GM19025 (cell line): ENCODE data around the gene NELL1.
"Not testable (repeated sequence)": the region's sequence is repeated elsewhere in the genome, so short reads cannot be mapped to it uniquely, and the experiment has no call there.

ENCODE experiments used
- ATAC-seq: cut with Tn5 transposase; IDR thresholded peaks from one replicate; pipeline ENCODE4 v1.9.1; 2021; ENCODE audit warnings: mild to moderate bottlenecking, low read depth, moderate library complexity; ENCODE audit not compliant: unreplicated experiment

The NELL1 gene

DNA sequence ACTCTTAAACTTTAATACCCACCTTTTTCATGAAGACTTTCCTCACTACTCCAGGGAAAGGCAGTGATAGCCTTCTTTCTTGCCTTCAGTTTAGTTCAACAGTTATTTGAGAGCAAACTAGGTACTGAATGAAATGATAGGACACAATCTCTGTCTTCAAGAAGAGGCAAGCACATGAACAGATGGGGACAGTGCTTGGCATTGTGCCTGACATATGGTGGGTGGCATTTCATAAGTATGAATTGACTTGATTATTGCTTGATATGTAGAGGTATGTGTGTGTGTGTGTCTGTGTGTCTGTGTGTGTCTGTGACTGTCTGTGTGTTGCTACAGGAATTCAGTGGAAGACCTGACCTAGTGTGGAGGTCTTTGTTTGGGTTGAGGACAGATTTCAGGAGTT lies 504.1 kb downstream of the NELL1 start:
- no peak for ATAC-seq

DNA sequence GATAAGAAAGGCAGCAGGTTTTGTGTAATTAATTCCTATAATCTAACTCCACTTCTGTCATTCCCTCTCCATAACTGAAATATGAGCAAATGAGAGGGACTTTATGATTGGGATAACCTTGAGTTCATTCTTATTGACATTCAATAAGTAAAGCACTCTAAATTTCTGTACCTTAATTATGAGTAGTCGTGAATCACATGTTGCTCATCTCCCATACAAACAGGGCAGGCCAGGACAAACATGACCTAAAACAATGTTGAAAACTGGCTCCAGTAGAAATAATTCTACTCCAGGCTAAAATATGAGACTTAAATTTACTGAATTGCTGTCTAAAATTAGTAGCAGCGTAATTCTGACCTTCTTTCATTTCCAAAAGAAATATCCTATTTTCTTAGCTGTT lies 505.4 kb downstream of the NELL1 start:
- no peak for ATAC-seq

DNA sequence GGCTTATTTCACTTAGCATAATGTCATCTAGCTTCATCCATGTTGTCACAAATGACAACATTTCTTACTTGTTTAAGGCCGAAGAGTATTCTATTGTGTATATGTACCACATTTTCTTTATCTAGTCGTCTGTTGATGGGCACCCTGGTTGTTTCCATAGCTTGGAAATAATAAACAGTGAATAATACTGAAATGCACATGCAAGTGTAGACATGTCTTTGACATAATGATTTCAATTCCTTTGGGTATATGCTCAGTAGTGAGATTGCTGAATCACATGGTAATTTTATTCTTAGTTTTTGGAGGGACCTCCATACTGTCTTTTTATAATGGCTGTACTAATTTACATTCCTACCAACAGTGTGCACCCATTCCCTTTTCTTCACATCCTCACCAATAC lies 508.0 kb downstream of the NELL1 start:
- no peak for ATAC-seq

DNA sequence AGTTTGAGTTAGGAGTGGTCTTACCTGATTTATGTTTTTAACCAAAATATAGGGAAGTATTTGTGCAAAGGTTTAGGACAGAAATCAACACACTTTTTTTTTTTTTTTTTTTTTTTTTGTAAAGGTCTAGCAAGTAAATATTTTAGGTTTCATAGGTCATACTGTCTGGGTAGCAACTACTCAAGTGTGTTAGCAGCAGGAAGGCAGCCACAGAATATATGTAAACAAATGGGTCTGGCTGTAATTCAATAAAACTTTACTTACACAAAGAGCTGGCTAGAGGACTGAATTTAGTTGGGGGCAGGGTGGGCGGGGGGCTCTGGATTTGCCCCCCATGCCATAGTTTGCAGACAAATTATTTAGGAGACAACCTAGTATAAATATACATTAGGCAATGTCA lies 510.4 kb downstream of the NELL1 start:
- no peak for ATAC-seq

DNA sequence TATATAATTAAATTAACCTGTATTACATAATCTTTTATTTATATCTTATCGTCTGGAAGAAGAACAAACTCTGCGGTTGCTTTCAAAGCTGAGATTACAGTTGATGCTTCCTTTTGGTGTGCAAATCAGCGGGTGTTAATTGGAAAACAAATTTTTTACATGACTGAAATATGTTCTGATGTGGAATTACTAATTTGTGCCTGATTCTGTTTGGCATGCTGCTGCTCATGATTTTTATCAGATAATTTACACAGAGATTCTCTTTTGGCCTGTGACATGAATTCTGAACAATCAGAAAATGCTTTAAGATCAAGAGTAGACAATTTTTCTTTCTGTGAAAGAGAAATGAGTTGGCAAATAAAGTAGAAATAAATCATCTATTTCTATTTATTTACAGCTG lies 510.8 kb downstream of the NELL1 start:
- ATAC-seq: no peak

DNA sequence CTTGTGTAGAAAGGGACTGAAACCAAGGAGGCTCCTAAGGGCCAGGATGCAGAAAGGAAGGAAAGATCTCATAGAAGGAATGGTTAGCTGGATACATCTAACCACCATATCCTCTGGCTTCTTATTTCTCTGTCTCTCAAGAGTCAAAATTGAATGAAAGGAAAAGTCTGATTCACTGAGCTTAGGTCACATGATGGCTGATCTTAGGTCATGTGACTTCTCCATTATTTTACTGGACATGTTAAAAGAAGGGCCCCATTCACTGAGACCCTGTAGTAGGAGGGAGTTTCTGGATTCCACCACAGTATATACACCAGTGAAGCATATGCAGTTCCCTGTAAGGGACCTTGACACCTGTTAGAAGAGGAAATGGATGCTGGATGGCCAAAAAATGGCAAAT lies 516.6 kb downstream of the NELL1 start:
- no peak for ATAC-seq

DNA sequence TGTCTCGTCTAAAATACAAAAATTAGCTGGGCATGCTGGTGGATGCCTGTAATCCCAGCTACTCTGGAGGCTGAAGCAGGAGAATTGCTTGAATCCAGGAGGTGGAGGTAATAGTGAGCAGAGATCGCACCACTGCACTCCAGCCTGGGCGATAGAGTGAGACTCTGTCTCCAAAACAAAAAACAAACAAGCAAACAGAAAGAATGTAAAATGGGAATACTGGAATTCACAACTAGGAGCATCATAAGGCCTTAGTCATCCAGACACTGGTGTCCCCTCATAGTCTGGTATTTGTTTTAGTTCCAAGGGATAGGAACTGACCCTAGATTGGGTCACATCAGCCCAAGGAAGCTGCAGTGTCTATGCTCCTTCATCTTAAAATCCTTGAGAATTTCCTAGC lies 520.8 kb downstream of the NELL1 start:
- ATAC-seq: no peak

DNA sequence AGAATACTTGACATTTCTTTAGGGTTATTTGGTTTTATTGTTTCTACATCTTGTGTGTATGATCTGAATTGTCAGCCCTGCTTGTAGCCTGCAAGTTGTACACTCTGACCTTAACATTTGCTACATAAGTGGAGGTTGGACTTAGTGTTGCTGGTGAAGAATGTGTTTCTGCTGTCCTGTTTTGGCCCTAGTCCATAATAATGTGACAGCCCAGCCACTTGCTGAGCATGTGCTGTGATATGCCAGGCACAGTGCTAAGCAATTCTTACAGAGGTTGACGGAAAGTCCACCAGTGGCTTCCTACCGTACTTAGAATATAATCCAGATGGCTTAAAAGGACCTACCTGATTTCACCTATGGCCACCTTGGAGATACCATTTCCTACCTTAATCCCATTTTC lies 526.6 kb downstream of the NELL1 start:
- ATAC-seq: no peak

DNA sequence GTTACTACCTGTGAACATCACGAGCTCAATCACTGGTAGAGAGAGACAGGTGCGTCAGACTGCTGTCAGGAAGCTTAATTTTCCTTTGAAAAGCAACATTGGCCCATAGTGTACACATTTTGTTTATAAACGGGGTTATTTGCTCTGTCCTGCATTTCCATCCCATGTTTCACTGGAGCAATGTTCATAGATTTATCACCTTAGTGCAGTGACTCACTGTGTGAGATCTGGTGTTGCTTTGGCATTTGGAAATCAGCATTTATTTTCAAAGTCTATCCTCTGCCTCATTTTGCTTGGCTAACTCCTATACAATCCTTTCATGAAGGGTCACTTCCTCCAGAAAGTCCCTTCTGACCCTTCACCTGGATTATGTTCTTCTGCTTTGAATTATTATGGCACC lies 529.1 kb downstream of the NELL1 start:
- no peak for ATAC-seq

DNA sequence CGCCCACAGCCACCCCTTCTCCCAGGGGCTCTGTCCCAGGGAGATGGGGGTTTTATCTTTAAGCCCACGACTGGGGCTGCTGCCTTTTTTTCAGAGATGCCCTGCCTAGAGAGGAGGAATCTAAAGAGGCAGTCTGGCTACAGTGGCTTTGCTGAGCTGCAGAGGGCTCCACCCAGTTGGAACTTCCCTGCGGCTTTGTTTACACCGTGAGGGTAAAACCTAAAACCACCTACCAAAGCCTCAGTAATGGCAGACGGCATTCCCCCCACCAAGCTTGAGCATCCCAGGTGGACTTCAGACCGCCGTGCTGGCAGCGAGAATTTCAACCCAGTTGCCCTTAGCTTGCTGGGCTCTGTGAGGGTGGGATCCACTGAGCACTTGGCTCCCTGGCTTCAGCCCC lies 535.8 kb downstream of the NELL1 start:
- no peak for ATAC-seq

DNA sequence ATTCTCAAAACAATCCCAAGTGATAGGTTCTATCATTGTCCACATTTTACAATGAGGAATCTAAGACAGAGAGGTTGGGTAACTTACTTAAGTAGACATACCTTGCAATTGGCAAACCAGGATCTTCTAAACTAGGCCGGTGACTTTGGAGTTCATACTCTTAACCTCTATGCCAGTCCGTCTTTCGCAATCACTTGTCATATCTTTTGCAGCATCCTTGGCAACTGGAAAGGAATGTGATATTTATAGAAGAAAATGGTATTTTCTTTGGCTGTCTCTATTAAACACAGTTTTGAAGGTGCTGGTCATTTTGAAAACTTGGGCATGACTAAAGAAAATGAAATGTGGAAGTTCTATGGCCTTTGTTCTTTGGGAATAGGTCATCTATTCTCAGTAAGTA lies 556.5 kb downstream of the NELL1 start:
- no peak for ATAC-seq

DNA sequence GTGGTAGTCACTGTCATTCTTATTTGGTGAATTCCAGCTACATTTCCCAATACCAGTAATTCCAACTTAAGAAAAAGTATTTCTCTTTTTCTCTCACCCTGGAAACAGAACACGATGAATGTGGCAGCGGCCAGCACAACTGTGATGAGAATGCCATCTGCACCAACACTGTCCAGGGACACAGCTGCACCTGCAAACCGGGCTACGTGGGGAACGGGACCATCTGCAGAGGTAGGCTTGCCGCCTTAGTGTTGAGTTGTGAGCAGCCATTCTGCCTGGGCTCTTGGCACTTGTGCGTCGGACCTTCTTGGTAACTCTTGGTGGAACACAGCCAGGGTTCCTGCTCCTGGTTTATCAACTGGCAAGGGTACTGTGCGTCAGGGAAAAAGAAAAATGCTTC lies 559.8 kb downstream of the NELL1 start:
- no peak for ATAC-seq

DNA sequence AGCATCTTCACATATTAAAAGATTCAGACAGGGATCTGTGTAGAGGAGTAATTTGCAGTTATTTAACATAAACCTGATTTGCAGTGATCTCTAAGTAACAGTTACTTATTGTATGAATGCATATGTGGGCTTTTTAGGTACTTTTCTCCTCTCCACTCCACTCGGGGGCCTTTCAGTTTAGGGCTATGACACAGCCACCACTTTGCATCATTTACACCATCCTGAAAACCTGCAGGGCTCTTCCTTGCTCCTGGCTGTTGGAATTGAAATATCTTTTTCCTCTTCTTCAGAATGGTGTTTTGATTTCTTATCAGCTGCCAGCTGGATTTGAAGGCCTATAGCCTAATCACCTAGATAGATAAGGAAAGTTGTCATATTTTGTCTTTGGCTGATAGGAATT lies 580.8 kb downstream of the NELL1 start:
- ATAC-seq: no peak

DNA sequence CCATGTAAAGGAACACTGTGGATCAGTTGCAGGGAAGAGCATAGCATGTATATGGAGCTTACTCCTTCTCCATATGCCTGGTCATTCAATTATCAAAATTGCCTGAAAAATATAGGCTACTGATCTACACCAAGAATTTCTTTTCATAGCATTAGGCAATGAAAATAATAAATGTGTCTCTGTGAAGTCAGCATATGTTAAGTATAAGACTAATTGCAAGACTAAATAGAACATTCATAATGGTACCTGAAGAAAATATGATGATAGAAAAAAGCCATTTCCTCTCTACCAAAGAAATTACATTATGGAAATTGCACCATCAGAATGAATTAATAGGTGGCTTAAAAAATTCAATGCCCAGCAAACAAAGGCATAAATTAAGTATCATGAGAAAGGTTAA lies 584.7 kb downstream of the NELL1 start:
- no peak for ATAC-seq

DNA sequence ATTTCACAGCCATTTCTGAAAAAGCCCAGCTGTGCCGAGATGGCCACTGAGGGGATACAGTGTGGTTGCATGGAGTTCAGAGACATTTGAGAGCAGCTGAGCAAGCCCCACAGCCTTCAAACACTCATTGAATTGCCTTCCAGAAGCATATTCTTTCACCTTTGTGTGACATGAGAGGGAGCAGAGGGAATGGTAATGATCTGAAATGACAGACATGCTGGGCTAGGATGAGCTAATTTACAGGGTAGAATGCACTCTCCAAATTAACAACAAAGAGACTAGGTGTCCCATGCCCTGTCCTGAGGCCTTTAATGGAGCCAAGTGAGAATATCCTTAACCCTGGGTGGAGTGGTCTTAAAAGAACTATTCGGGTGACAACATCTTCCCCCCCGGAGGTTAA lies 585.4 kb downstream of the NELL1 start:
- no peak for ATAC-seq

DNA sequence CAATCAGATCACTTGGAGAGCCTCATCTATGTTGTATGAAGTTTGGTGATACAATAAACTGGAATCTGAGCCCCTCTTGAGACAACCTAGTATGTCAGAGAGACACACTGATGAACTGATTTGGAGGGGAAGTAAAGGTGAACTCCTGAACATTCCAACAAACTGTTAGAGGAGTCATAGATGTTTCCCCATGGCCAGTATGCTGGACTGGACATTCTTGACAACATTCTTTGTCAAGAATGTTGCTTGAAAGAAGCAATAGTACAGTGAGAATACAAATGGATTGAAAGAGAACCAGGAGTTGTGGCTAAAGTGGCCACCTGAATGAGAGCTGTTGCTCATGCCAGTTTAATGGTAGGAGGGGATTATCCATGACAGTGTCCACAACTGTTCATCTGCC lies 588.1 kb downstream of the NELL1 start:
- ATAC-seq: no peak

DNA sequence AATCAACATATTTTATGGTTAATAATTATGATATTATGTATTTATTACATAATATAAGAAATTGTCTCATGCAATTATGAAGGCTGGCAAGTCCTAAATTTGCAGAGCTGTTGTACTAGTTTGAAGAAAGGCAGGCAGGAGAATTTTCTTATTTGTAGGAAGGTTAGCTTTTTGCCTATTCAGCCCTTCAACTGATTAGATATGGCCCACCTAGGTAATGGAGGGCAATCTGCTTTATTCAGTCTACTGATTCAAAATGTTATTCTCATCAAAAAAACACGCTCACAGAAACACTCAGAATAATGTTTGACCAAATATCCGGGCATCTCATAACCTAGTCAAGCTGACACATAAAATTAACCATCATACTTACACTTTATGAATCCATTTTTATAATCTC lies 589.0 kb downstream of the NELL1 start:
- no peak for ATAC-seq

DNA sequence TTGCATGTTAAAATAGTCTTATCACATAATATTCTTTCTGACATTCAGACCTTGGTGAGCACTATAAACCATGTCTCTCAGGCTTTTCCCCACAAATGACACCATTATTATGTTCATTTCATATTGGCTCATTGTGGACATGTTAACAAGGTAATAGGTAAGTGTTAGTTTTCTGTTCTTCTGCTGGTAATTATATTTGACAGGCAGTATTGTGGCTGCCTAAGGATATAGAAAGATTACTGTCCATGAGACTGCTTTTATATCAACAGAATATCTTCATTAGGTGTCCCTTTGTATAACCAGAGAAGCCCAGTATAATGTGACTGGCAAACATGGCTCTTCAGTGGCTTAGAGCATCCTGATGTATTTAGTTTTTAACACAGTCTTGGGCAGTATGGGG lies 590.7 kb downstream of the NELL1 start:
- ATAC-seq: no peak

DNA sequence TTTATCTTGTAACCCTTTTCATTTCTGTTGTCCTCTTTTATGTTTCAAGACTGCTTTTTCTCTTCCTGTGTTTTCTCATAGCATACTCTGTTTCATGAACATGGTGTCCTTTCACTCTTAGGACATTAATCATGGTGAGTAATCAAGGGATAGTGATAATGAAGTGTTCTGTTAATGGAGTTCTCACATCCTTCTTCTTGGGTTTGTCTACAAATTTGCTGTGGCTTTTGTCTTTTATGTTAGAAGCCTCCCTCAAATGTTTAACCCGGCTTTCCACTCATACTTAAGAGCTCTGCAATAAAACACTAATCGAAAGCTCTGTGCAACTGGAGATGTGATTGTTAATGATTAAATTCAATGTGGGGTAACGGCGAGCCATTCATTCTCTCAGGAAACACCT lies 593.6 kb downstream of the NELL1 start:
- ATAC-seq: no peak

DNA sequence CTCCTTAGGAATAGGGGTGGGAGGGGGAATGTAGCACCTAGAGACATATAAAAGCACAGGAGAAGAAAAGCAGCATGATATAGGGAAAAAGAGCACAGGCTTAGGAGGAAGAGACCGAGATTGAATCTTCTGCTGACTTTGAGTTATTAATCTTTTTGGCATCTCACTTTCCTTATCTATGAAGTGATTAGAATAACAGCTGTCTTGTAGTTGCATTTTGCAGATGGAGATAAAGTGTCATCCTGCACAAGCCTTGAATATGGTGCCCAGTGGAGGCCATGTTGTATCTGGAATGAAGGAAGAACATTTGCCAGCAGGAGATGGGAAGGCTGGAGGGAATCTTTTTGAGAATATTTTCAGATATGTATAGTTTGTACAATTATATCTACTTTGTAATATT lies 594.7 kb downstream of the NELL1 start:
- no peak for ATAC-seq

DNA sequence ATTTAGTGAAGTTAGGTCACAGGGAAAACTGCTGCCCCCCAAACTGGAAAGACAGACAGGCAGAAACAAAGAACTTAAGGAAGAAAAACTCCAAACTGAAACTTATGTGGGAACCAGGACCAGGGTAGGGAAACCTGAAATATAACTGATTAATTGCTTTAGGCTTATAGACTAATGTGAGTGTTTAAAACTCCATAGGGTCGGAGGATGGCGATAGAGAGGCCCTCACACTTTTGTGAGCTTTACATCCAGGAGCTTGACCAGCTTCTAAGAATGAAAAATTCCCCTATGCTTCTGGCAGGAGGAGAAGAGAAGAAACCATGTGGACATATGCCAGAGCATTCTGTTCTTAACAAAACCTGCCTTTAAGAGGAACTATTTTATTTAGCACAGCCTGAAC lies 598.6 kb downstream of the NELL1 start:
- no peak for ATAC-seq

DNA sequence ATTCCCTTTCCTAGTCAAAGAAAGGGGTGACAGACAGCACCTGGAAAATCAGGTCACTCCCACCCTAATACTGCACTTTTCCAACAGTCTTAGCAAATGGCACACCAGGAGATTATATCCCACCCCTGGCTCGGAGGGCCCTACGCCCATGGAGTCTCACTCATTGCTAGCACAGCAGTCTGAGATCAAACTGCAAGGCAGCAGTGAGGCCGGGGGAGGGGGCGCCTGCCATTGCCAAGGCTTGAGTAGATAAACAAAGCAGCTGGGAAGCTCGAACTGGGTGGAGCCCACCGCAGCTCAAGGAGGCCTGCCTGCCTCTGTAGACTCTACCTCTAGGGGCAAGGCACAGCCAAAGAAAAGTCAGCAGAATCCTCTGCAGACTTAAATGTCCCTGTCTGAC lies 602.8 kb downstream of the NELL1 start:
- ATAC-seq: not testable (repeated sequence)

DNA sequence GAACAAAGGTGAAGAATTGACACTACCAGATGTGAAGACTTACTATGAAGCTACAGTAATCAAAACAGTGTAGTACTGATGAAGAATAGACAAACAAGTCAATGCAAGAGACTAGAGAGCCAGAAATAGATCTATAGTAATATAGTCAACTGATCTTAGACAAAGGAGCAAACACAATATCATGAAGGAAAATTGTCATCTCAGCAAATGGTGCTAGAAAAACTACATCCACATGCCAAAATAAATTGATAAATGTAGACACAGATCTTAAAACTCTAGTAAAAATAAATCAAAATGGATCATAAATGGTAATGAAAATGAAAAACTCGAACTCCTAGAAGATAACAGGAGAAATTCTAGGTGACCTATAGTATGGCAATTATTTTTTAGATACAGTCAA lies 609.5 kb downstream of the NELL1 start:
- no peak for ATAC-seq

DNA sequence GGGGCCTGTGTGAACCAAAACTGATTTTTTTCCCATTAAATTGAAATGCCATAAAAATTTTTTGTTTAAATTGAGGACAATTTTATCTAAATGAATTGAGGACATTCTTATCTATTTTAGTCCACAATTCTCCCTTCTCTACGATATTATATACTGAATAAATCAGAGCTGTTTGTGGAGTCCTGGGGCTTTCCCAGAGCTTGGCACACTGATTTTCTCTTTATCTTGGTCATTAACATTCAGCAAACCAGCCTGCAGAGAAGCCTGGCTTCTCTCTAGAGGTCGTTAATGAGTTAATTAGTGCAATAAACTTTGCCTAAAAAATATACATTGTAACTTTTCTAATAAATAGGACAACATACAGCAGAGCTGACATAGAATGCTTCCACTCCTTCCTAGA lies 615.7 kb downstream of the NELL1 start:
- ATAC-seq: no peak
